ENCODE data around the gene PXT1. TPM values are rescaled to one million over a fixed set of nuclear protein-coding genes. Genes with fewer than 3 reads are reported as not detected.

The PXT1 gene
- polyA plus RNA-seq, 1 experiment = not detected

GRCh38 chr6:36346486-36347273 lies 96.0 kb downstream of the PXT1 start:
- peaks cover 3% of the 10 kb centered on the region; the same call in 1 of the 2 replicates for H3K27me3 ChIP-seq (ENCODE audit: control insufficient read depth, insufficient read depth, low read length)
- no peak overlapping the region for H3K4me3 ChIP-seq (ENCODE audit: low read depth, low read length)
- CTCF ChIA-PET = interaction anchor here (0.9 to 1.5 kb wide), 3 partner anchors 9 to 13 kb away, joined by 3 to 5 read pairs (median 3); no protein-coding TSS in a partner anchor
- TF ChIP-seq, protein P1, sequence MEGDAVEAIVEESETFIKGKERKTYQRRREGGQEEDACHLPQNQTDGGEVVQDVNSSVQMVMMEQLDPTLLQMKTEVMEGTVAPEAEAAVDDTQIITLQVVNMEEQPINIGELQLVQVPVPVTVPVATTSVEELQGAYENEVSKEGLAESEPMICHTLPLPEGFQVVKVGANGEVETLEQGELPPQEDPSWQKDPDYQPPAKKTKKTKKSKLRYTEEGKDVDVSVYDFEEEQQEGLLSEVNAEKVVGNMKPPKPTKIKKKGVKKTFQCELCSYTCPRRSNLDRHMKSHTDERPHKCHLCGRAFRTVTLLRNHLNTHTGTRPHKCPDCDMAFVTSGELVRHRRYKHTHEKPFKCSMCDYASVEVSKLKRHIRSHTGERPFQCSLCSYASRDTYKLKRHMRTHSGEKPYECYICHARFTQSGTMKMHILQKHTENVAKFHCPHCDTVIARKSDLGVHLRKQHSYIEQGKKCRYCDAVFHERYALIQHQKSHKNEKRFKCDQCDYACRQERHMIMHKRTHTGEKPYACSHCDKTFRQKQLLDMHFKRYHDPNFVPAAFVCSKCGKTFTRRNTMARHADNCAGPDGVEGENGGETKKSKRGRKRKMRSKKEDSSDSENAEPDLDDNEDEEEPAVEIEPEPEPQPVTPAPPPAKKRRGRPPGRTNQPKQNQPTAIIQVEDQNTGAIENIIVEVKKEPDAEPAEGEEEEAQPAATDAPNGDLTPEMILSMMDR (IDR thresholded peaks at IDR 0.05; ENCODE audit: insufficient read depth, low read depth, low read length) = no peak
- DNase-seq (ENCODE audit: low read depth) = no peak
- H3K36me3 ChIP-seq (ENCODE audit: control insufficient read depth, insufficient read depth, low read length) = no peaks in the 10 kb centered on the region
- POLR2A ChIA-PET = no interaction called here

GRCh38 chr6:36345681-36346466 lies 96.8 kb downstream of the PXT1 start:
- Histone ChIP-seq H3K27me3 (ENCODE audit: control insufficient read depth, insufficient read depth, low read length) (peaks cover 3% of the 10 kb centered on the region; the same call in 1 of the 2 replicates), H3K4me3 (ENCODE audit: low read depth, low read length) (no peak overlapping the region), H3K36me3 (ENCODE audit: control insufficient read depth, insufficient read depth, low read length) (no peaks in the 10 kb centered on the region)
- POLR2A ChIA-PET = no interaction called here
- CTCF ChIA-PET = interaction anchor here (0.9 to 1.5 kb wide), 3 partner anchors 10 to 14 kb away, joined by 3 to 5 read pairs (median 3); no protein-coding TSS in a partner anchor
- DNase-seq (ENCODE audit: low read depth) = no peak
- TF ChIP-seq, protein P1 (IDR thresholded peaks at IDR 0.05; ENCODE audit: insufficient read depth, low read depth, low read length) = no peak

DNA sequence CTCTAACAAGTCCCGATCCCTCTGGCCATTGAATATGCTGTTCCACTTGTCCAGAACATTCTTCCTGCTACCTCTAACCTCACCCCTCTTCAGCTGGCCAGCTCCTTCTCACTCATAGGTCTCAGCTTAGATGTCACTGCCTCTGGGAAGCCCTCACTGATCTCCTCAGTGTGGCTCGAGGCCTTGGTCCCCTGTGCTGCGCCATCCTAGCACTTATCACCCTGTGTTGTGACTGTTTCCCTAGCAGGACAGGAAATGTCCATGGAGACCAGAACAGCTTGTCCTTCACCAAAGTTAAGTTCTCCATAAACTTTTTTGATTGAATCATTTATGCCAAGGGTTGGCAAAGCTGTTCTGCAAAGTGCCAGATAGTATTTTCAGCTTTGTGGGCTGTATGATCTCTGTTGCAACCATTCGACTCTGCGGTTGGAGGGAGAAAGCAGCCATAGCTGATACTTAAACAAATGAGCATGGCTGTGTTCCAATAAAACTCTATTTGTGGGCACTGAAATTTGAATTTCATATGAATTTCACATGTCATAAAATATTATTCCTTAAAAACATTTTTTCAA lies 99.5 kb downstream of the PXT1 start:
- Histone ChIP-seq H3K4me3 (ENCODE audit: low read depth, low read length) (no peak overlapping the region), H3K36me3 (ENCODE audit: control insufficient read depth, insufficient read depth, low read length) (no peaks in the 10 kb centered on the region), H3K27me3 (ENCODE audit: control insufficient read depth, insufficient read depth, low read length) (peaks cover 16% of the 10 kb centered on the region)
- ChIA-PET CTCF (interaction anchor here (1.2 to 6.5 kb wide), 4 partner anchors 9 to 221 kb away, joined by 3 to 132 read pairs (median 6); no protein-coding TSS in a partner anchor), POLR2A (no interaction called here)
- TF ChIP-seq, protein P1 (IDR thresholded peaks at IDR 0.05; ENCODE audit: insufficient read depth, low read depth, low read length) = no peak
- no peak for DNase-seq (ENCODE audit: low read depth)

DNA sequence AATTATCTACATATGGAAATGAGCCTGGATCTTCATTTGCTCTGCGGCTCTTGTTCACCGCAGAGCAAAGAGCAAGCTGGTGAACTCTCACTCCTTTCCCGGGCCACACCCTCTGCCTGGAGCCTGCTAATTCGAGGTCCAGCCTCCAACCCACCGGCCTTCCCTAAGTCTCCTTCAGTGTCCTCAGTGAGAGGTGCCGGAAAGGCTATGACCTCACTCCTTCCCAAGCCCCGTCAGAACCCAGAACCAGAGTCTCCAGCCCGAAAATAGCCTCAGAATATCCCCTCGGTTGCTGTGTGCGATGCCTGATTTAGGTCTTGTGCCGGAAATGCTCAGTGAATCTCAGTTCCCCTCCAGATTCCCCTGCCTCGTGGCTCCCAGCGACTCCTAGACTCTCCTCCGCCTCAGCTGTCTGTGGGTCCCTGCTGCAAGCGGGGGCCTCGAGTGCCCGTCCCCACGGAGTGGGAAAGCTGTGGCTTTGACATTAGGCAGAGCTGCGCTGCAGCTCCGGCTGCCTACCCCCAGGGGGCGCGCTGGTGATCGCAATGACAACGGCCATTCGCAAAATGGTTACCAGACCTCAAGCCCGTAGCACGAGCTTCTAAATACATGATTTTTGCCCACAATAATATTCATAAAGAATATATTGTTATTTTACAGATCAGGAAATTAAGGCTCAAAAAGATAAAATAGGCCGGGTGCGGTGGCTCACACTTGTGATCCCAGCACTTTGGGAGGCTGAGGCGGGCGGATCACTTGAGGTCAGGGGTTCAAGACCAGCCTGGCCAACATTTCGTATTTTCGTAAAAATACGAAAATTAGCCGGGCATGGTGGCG lies 101.8 kb downstream of the PXT1 start:
- TF ChIP-seq, protein P1 (IDR thresholded peaks at IDR 0.05; ENCODE audit: insufficient read depth, low read depth, low read length) = peak; percentile 99
- CTCF ChIA-PET = interaction anchor here (0.6 to 6.5 kb wide), 31 partner anchors 8 to 480 kb away, joined by 3 to 132 read pairs (median 4); no protein-coding TSS in a partner anchor
- no peak for DNase-seq (ENCODE audit: low read depth)
- no peaks in the 10 kb centered on the region for H3K36me3 ChIP-seq (ENCODE audit: control insufficient read depth, insufficient read depth, low read length)
- H3K27me3 ChIP-seq (ENCODE audit: control insufficient read depth, insufficient read depth, low read length) = peaks cover 29% of the 10 kb centered on the region
- peak overlapping the region; percentile 28 for H3K4me3 ChIP-seq (ENCODE audit: low read depth, low read length)
- POLR2A ChIA-PET = interaction anchor here (0.7 to 0.8 kb wide), 2 partner anchors 38 to 263 kb away, joined by 3 read pairs; no protein-coding TSS in a partner anchor

Small RNA genes lying within 50 kb of the gene (small RNA-seq; reads per million reads assigned to genes)
- gene RN7SL502P (ENCODE audit: insufficient read length, low read depth, low replicate concordance) = not detected

Other genes starting within 250 kb of the PXT1 start
- gene BRPF3, start 246.1 kb downstream of the PXT1 start, polyA plus RNA-seq (2011; rRNA removed) = 9.2 and 13.2 TPM in 2 replicates
- not detected in 2 replicates for gene PNPLA1, start 172.8 kb downstream of the PXT1 start, polyA plus RNA-seq (2011; rRNA removed)
- not detected in 2 replicates for gene BNIP5, start 106.0 kb downstream of the PXT1 start, polyA plus RNA-seq (2011; rRNA removed)
- 1.4 and 1.8 TPM in 2 replicates for gene ETV7, start 55.2 kb downstream of the PXT1 start, polyA plus RNA-seq (2011; rRNA removed)
- gene KCTD20, start 146 bp upstream of the PXT1 start, polyA plus RNA-seq (2011; rRNA removed) = 123 and 154 TPM in 2 replicates
- gene STK38, start 104.6 kb upstream of the PXT1 start, polyA plus RNA-seq (2011; rRNA removed) = 22.1 and 37.3 TPM in 2 replicates
- 177 and 292 TPM in 2 replicates for gene SRSF3, start 151.5 kb upstream of the PXT1 start, polyA plus RNA-seq (2011; rRNA removed)
- 698 and 820 TPM in 2 replicates for gene CDKN1A, start 235.9 kb upstream of the PXT1 start, polyA plus RNA-seq (2011; rRNA removed)